Right lobe of liver (tissue), 6 donors: ENCODE data around the gene LCN9. TPM values are rescaled to one million over a fixed set of nuclear protein-coding genes. Genes with fewer than 3 reads are reported as not detected.

Experiments
- ATAC-seq, 4 donors: fragments of 200-7000 bp; cut with Tn5 transposase; one replicate each; pipeline ENCODE4 v1.9.1; 2020; ENCODE audit warnings: mild to moderate bottlenecking in 4 of 4, moderate library complexity in 4 of 4
- DNase-seq, 3 donors: peaks; one replicate each; pipeline ENCODE4 v3.0.0-alpha.2; 2020
- H3K27ac ChIP-seq, 3 donors: fragments of 200-600 bp; one replicate each; pipeline ENCODE4 v1.8.0; 2022
- H3K27me3 ChIP-seq, 2 donors: fragments of 200-600 bp; one replicate each; pipeline ENCODE4 v1.8.0; 2022
- H3K36me3 ChIP-seq, 4 donors: fragments of 200-600 bp; sonication (generic) in 1 of 4; one replicate each; pipeline versions ENCODE4 v1.5.1 to v1.8.0; 2017 to 2022; ENCODE audit warnings: control low read depth in 1 of 4
- H3K4me1 ChIP-seq, 4 donors: fragments of 200-600 bp; sonication (generic) in 1 of 4; one replicate each; pipeline versions ENCODE4 v1.5.1 to v1.8.0; 2017 to 2022; ENCODE audit warnings: control low read depth in 1 of 4
- H3K4me3 ChIP-seq, 3 donors: fragments of 200-600 bp; one replicate each; pipeline ENCODE4 v1.8.0; 2022
- H3K9me3 ChIP-seq, 4 donors: fragments of 200-600 bp; sonication (generic) in 1 of 4; one replicate each; pipeline versions ENCODE4 v1.5.1 to v1.8.0; 2017 to 2022; ENCODE audit warnings: control low read depth in 1 of 4
- POLR2A ChIP-seq: fragments of 450-650 bp; IDR thresholded peaks from one replicate; pipeline ENCODE4 v1.6.1; 2017; ENCODE audit warnings: antibody characterized with exemption, mild to moderate bottlenecking
- WGBS: methylation state at CpG from one replicate; pipeline ENCODE4 v1.1.6; 2018; ENCODE audit warnings: low coverage, low lambda C conversion rate; ENCODE audit not compliant: insufficient coverage; ENCODE audit errors: missing lambda C conversion rate; 5-methylcytosine and 5-hydroxymethylcytosine counted together
- intact Hi-C, 2 donors: fragments of 100-400 bp; cut with DNase I; formaldehyde crosslinking; loops; one replicate each; pipeline versions ENCODE4 v1.11.2 to v1.14.1; 2022
- total RNA-seq, 6 experiments: library from RNA; depleted of rRNA in 2 of 6; stranded (reverse); fragments of >200 nt in 2 of 6; fragmentation: NEBNext Ultra II Directional in 3 of 6; extraction: Animal tissue kit (Norgen Biotek cat#: 25700) in 3 of 6; gene quantifications; one replicate each; pipeline versions ENCODE4 v1.1.0 to v1.2.4, GENCODE V29; 2016 to 2023
- TF ChIP-seq, protein P1 (sequence below), 4 donors: fragments of 200-600 bp in 3 of 4; fragments of 450-650 bp in 1 of 4; IDR thresholded peaks; one replicate each; pipeline versions ENCODE4 v1.5.1 to v1.8.0; 2016 to 2022; ENCODE audit warnings: antibody characterized with exemption in 4 of 4, mild to moderate bottlenecking in 2 of 4
- donor health status: DM: no; HTN: yes; CAD: no.
- donor health status: DM: no; HTN: no; CAD: no.
- donor health status: DM: no; HTN: no; CAD: no.
- donor health status: DM: no; HTN: yes; CAD: no.
- donor health status: DM: no; HTN: yes; CAD: no.

Gene LCN9
- total RNA-seq, 6 experiments from 2014 or later = not detected

DNA sequence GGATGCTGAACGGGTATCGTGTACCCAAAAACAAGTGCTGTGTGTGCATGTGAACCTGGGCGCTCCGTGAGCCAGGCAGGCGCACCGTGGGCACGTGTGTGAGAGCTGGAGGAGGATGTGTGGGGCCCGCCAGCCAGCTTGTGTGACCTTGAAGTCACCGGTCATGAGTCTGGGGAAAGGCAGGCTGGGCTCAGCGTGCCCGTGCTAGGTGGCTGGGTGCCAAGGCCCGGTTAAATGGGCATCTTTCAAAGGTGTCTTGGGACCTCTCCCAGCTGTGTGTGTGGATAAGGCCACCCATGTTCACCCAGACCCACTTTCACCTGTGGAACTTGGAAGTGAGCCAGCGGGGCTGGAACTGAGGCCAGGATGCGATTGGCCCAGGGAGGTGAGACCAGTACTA lies 42.3 kb downstream of the LCN9 start:
- Histone ChIP-seq H3K9me3 (no peaks in the 10 kb centered on the region), H3K27ac (no peak overlapping the region), H3K36me3 (no peaks in the 10 kb centered on the region), H3K4me3 (no peak overlapping the region), H3K4me1 (peaks cover 0 to 5% (median 0%) of the 10 kb centered on the region in 4 donors), H3K27me3 (peaks cover 0 to 9% of the 10 kb centered on the region in 2 donors)
- no peak for TF ChIP-seq POLR2A
- TF ChIP-seq, protein P1, sequence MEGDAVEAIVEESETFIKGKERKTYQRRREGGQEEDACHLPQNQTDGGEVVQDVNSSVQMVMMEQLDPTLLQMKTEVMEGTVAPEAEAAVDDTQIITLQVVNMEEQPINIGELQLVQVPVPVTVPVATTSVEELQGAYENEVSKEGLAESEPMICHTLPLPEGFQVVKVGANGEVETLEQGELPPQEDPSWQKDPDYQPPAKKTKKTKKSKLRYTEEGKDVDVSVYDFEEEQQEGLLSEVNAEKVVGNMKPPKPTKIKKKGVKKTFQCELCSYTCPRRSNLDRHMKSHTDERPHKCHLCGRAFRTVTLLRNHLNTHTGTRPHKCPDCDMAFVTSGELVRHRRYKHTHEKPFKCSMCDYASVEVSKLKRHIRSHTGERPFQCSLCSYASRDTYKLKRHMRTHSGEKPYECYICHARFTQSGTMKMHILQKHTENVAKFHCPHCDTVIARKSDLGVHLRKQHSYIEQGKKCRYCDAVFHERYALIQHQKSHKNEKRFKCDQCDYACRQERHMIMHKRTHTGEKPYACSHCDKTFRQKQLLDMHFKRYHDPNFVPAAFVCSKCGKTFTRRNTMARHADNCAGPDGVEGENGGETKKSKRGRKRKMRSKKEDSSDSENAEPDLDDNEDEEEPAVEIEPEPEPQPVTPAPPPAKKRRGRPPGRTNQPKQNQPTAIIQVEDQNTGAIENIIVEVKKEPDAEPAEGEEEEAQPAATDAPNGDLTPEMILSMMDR (IDR thresholded peaks at IDR 0.05) = no peak
- ATAC-seq (no peak), DNase-seq (no peak)
- intact Hi-C loops = no loop called here
- 45% methylated on average over 4 of the region's 14 CpGs for WGBS

DNA sequence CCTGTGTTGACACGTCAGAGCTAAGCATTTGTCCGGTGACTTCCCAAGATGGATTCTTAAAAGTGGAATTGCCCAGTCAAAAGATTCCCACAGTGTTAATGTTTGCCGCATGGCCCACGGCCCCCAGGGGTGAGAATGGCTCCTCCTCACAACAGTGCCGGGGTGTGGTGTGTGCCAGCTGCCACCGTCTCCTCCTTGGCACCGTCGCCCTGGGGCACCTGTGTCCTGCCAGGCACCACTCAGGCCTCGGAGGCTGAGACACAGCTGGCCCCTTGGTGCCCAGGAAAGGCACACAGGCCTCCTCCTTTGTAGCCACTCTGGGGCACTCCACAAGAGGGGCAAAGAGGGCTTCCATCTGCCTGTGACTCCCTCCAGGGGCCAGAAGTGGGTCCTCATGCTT lies 43.2 kb downstream of the LCN9 start:
- Histone ChIP-seq H3K36me3 (no peaks in the 10 kb centered on the region), H3K4me1 (peaks cover 0 to 5% (median 0%) of the 10 kb centered on the region in 4 donors), H3K4me3 (no peak overlapping the region), H3K9me3 (no peaks in the 10 kb centered on the region), H3K27ac (no peak overlapping the region), H3K27me3 (peaks cover 0 to 8% of the 10 kb centered on the region in 2 donors)
- intact Hi-C loops = no loop called here
- WGBS = 90% methylated on average over 2 of the region's 9 CpGs
- DNase-seq (no peak), ATAC-seq (no peak)
- TF ChIP-seq, protein P1 (IDR thresholded peaks at IDR 0.05) = no peak
- TF ChIP-seq POLR2A = no peak

DNA sequence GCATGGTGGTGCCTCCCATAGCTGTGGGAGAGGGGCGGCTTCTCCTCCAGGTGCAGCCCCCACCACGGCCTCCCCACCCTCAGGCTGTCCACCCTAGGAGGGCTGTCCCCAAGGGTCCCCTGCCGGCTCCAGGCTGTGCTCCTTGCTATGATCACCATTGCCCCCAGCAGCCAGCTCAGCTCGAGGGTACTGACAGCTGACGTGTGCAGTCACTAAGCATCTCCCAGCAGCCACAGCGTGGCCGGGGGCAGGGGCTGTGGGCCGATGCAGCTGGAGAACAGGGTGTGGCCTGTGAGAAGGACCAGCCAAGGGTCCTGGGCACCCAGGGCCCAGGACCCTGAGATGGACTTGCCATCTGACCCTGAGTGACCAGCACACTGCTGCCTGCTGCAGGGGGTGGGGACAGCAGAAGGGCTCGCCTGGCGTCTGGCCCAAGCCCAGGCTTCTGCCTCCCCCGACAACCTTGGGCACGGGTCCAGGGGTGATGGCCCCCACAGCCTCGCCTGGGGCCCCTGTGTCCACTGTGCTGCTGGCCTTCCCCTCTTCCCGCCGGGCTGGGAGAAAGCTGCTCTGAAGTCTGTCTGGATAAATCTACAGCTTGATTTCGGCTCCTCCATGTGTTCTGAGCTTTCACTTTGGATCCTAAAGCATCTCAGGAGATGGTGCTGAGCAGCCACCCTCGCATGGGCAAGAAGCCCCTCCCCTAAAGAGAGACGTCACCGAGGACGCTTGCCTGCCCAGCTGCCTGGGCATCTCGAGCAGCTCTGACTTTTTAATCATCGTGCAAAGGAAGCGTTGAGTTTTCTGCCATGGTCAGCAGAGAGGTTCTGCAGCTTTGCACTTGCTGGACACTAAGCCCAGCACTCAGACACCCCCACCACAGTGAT lies 44.4 kb downstream of the LCN9 start:
- intact Hi-C loops = no loop called here
- no peak for DNase-seq

DNA sequence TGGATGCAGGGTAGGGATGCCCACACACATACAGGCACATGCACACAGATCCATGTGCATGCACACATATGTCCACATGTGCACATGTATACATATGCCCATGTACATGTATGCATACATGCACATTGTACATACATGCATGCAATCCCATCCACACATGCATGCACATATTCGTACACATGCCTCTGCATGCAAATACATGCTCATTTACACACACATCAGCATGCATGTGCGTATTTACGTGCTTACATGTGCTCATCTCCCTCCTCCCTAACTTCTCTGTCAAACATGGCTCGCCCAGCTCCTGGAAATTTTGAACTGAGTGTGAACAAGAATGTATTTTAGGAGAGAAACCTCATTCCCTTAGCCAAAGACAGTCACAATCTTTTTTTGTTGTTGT lies 45.1 kb downstream of the LCN9 start:
- Histone ChIP-seq H3K4me1 (no peaks in the 10 kb centered on the region), H3K27ac (no peak overlapping the region), H3K36me3 (no peaks in the 10 kb centered on the region), H3K4me3 (no peak overlapping the region), H3K27me3 (no peaks in the 10 kb centered on the region), H3K9me3 (no peaks in the 10 kb centered on the region)
- intact Hi-C loops = no loop called here
- ATAC-seq (no peak), DNase-seq (no peak)
- TF ChIP-seq, protein P1 (IDR thresholded peaks at IDR 0.05) = no peak
- no peak for TF ChIP-seq POLR2A
- WGBS = 68% methylated on average over 4 of the region's 4 CpGs

More for the DNA sequence above, 44.4 kb downstream of the LCN9 start:
- H3K27ac ChIP-seq = no peak overlapping the region
- ATAC-seq = no peak
- no peaks in the 10 kb centered on the region for H3K36me3 ChIP-seq
- WGBS = 12% methylated on average over 5 of the region's 23 CpGs
- H3K9me3 ChIP-seq = no peaks in the 10 kb centered on the region
- no peaks in the 10 kb centered on the region for H3K4me1 ChIP-seq
- H3K27me3 ChIP-seq = no peaks in the 10 kb centered on the region
- no peak overlapping the region for H3K4me3 ChIP-seq
- TF ChIP-seq, protein P1 (IDR thresholded peaks at IDR 0.05) = no peak
- no peak for TF ChIP-seq POLR2A
